HG02798 (cell line): Measurements from ENCODE around the gene RAPGEF3.

Source experiments
- ATAC-seq: cut with Tn5 transposase; IDR thresholded peaks from one replicate; pipeline ENCODE4 v1.9.1; 2021; ENCODE audit warnings: mild to moderate bottlenecking; ENCODE audit not compliant: unreplicated experiment, poor library complexity

The RAPGEF3 gene

GRCh38 chr12:47790676-47791350 is 32.1 kb upstream of the RAPGEF3 start:
- ATAC-seq: no peak

GRCh38 chr12:47789712-47790489 is 31.2 kb upstream of the RAPGEF3 start:
- no peak for ATAC-seq

- no peak for ATAC-seq
Observed at GRCh38 chr12:47789141-47789540, 30.5 kb upstream of the RAPGEF3 start.

DNA sequence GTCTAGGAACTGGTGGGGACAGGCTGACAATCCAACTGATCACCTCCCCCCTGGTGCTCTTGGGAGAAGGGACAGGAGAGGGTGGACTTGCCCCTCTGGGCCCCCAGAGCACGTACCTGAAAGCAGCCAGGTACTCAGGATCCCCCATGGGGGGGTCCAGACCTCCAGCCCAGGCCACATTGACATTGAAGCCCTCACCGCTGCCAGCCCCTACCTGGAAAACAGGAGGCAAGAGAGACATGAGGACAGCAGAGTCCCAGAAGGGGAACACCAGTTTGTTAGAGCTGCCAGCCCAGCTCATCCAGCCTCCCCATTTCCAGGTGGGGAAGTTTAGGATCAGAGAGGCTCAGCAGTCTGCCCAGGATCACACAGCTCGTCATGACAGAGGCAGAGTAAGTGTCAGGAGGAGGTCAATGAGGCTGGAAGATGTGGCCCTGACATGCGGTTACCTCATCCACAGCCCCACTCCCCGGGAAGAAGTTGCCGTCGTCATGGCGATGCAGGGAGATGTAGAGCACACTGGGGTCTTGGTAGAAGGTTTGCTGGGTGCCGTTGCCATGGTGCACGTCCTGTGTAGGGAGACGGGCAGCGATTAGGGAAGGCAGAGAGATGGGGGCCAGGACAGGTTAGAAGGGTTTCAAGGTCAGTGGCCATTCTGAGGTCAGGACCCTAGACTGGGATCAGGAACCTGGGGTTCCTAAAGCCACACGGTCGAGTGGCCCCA is 29.1 kb upstream of the RAPGEF3 start:
- ATAC-seq: no peak

- ATAC-seq: no peak
Observed at GRCh38 chr12:47786662-47787280, 28.1 kb upstream of the RAPGEF3 start.

GRCh38 chr12:47785887-47786661 is 27.4 kb upstream of the RAPGEF3 start:
- no peak for ATAC-seq

DNA sequence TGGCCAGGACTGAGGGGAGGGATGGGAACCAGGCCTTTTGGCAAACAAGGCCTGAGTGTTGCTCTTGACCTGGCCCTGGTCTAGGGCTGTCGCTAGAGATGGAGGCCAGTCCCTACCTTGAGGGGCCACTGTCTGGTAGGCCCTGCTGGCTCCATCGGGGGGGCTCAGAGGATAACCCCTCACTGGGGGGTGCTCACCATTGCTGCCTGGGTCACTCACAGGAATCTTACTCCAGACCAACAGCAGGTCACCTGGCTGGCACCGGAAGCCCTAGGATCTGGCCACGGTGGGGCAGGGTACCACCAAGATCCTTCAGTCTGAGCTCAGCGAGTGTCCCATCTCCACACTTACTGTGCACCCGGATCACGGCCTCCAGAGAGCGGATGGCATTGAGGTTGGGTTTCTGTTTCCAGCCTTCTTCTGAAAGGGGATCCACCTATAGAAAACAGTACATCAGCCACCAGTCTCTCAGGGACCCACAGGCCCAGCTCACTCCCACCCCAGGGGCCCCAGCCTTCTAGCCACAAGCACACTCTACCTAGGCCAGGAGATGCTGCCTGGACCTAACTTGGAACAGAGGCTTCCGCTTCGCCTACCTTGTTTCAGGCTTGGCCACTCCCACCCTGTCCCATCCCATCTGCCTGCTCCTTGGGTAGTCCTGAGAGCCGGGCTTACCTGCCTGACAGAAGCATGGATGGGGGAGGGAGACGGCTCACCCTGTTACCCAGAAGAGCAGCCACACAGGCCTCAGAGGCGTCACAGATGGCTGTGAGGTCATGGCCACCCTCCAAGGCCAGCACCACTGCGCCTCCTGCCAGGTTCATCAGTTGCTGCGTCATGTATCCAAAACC is 26.6 kb upstream of the RAPGEF3 start:
- no peak for ATAC-seq

DNA sequence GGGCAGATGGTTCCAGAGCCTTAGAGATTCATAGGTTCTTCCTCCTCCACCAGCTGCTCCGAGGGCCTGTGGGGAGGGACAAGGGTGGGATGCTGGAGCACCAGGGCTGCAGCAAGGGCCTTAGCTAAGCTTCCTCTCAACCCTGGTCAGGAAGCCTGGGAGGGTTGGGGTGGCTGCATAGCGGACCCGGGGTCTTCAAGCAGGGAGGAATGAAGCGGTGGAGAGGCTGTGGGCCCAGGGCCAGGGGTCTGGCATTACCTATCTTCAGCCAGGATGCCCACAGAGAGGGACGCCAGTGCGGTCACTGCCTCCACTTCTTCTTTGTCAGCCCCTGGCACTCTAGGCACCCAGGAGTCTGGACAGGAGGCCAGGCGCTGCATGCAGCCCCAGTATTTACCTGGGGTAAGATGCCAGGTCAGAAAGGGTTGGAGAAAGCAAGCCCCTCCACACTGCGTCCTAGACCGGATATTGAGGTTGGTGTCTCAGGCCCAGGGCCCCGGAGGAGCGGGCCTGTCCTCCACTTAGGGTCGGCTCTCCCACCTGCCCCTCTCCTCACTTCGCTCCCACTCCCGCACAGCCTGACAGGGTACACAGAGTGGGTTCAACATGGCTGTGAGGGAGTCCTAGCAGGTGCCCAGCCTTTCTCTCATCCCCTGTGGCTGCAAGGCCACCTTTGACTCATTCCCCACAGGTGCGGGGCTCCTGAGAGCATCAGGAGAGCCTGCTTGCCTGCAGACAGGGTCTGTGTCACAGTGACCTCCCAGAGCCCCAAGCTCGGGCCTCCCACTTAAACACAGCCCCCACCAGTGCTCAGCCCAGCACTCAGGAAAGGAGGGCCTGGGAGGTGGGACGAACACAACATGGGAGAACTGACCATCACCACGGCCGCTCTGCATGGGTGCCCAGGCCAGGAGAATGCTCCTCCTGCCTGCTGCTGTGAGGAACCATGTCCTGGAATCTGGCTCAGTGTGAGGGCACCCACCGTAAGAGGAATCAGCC is 25.4 kb upstream of the RAPGEF3 start:
- no peak for ATAC-seq

DNA sequence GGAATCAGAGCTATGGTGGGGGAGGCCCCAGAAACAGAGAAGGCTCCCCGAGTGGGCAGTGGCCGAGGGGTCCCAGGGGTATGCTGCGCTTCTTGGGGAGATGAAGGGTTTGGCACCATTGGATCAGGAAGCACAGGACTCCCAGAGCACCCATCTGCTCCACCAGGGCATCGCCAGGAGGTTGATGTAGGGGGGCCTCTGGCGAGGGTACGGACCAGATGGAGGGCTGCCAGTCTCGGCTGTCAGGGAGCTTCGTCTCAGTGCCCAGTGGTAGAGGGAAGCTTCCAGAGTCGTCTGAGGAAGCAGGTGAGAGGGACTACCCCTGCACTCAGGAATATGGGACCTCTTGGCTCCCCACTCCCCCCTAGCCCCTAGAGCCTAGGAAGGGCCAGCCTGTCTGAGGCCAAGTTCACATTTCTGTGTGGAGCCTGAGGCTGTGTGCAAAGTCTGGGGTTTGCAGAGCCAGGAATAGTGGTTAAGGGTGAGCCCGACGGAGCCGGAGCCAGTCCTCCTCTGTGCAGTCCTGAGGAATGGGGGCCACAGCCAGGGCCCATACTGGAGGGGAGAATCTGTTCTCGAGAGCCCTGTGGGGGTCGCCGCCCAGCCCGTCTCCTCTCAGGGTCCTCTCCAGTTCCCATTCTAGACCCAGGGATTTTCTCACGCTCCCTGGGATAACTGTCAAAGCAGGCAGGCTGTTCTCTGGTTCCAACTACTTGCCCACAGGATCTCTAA is 24.5 kb upstream of the RAPGEF3 start:
- ATAC-seq: no peak

DNA sequence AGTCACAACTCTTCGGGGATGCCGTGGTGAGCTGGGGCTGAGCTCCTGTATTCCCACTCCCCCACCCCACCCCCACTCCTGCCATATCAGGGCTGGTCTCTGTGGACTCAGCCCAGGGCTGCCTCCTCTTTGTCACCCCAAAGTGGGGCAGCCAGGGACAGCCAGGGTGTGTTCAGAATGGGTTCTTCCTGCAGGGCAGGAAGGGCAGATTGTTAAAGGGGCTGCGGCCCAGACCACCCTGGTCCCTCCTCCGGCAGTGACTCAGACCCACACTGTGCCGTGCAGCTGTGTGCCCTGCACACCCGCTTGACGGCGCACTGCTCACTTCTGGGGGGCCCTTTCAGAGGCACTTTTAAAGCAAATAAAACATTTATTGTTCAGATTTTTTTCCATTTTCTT is 23.7 kb upstream of the RAPGEF3 start:
- no peak for ATAC-seq

DNA sequence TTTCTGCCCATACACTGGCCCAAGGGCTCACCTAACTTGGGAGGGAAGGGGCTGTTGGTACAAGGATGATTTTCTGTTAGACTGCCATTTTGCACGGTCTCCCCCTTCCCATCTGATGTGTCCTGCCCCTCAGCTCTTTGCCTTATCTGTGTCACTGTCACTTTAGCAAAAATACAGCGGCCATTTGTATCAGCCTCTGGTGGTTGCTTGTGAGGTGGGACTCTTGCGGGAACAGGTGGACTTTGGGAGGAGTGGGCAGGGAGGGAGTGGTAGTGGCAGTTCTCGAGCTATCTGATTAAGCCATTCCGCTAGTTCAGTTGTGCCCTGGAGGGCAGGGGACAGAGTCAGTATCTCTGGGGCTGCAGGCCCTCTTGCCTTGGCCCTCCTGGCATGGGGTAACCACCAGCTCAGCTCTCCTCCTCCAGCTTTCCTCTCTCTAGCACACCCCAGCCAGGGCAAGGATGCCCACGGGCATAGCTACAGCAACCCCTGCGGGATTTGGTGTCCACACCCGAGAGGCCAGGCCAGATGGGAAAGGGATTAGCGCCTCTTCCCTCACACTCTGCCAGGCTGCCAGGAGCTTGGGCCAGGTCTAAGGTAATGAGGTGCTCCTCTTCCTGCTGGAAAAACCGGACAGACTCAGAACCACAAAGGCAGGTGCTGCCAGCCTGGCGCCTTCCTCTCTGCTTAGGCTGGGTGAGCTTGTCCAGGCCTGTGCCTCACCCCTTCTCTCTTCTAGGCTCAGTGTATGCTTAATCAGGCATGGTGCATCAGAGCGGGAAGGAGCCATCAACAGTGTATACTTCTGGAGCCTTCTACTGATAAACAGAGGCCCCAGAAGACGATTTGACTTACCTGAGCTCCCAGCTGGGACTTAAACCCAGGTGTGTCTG is 23.0 kb upstream of the RAPGEF3 start:
- ATAC-seq: no peak

- ATAC-seq: no peak
Observed at GRCh38 chr12:47779943-47780504, 21.3 kb upstream of the RAPGEF3 start.

DNA sequence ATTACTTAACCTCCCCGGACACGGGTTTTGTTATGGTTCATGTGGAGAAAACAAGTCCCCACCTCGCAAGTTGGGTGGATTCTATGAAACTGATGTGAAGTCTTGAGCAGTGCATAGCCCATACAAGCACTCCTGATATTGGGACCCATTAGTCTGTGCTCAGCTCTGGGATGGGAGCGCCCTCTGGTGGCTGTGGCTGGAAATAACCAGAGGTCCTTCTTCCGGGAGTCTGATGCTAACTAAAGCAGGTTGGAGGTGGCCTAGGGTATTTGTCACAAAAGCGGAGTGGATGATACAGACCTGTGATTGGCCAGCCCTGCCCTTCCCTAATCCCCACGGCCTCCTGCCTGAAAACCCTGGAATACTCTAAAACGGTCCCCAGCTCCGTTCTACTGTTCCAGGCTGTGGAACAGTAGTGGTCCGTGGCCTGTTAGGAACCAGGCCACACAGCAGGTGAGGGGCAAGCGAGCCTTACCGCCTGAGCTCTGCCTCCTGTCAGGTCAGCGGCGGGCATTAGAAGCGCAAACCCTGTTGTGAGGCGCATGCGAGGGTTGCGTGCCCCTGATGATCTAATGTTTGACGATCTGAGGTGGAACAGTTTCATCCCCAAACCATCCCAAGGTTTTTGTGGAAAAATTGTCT is 20.7 kb upstream of the RAPGEF3 start:
- ATAC-seq: peak; percentile 88

DNA sequence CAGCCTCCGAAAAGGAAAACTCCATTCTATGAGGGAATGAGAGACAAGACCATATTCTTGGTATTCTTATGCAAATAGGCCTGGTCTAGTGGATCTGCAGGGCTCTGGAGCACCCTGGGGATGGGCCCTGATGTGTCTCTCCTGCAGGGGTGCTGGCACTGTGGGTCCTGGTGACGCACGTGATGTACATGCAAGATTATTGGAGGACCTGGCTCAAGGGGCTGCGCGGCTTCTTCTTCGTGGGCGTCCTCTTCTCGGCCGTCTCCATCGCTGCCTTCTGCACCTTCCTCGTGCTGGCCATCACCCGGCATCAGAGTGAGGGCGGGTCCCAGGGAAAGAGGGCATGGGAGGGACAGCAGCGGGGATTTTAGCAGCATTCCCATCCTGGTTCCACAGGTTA is 20.2 kb upstream of the RAPGEF3 start:
- no peak for ATAC-seq

DNA sequence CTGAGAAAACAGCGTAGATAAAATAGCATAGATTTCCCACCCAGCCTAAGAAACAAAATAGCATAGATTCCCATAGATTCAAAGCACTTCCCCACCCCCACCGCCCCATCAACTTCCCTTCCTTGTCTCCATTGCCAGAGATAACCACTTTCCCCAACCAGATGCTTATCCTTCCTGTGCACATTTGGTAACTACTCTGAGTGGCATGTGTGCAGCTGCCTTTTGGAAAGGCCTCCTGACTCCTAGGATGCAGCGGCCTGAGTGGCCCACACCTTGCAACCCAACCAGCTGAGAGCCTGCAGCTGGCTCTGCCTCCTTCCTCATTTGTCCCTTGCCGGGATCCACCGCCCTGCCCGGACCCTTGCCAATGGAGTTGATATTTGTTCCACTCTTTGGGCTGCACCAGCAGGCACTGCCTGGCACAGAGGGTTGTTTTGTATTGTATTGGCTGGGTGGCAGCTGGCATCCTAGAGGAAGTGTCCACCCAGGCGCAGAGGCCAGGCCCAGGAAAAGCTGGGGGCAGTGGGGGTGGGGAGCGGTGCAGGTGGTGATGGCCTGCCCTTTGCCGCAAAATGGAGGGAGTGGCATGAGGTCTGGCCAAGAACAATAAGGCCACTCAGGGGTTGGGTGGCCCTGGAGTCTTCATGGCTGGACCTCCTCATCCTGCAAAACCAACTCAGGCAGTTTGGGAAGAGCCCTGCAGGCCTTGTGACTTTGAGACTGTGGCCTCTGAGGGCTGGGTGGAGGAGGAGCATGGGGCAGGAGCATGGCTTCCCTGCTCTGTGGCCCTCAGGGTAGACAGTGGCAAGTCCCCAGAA is 19.3 kb upstream of the RAPGEF3 start:
- ATAC-seq: no peak
